Natural killer cell (primary cell): ENCODE measurements around the gene MRPS34. TPM values are rescaled to one million over a fixed set of nuclear protein-coding genes. Genes with fewer than 3 reads are reported as not detected.
A peak's percentile ranks its signal among the peaks of the same experiment; 100 is the strongest.

ENCODE experiments used
- ATAC-seq, 3 donors: fragments of 150-1000 bp in 2 of 3; fragments of 200-7000 bp in 1 of 3; cut with Tn5 transposase; 1 replicate in 1 of 3; 2 replicates in 2 of 3; pipeline ENCODE4 v1.10.0; 2021; ENCODE audit warnings: mild to moderate bottlenecking in 2 of 3, moderate library complexity in 2 of 3
- DNase-seq, 2 donors: peaks; one replicate each; pipeline versions ENCODE4 v3.0.0 to v3.0.0-alpha.2; 2013 to 2021; ENCODE audit warnings: mixed read lengths in 1 of 2
- H3K27ac ChIP-seq: one replicate; pipeline ENCODE4 v1.5.1; 2013; ENCODE audit warnings: mild to moderate bottlenecking, low read length
- H3K27me3 ChIP-seq: one replicate; pipeline ENCODE4 v1.6.1; 2013; ENCODE audit warnings: low read length; ENCODE audit not compliant: control insufficient read depth, insufficient read depth
- H3K36me3 ChIP-seq: one replicate; pipeline ENCODE4 v1.6.1; 2013; ENCODE audit warnings: low read length; ENCODE audit not compliant: control insufficient read depth, insufficient read depth
- H3K4me1 ChIP-seq: one replicate; pipeline ENCODE4 v1.6.1; 2013; ENCODE audit warnings: low read length; ENCODE audit not compliant: control insufficient read depth, insufficient read depth
- H3K4me3 ChIP-seq: one replicate; pipeline ENCODE4 v1.5.1; 2013; ENCODE audit warnings: low read length
- H3K9me3 ChIP-seq: one replicate; pipeline ENCODE4 v1.6.1; 2013; ENCODE audit warnings: low read length; ENCODE audit not compliant: control insufficient read depth, insufficient read depth
- H3K27ac Mint-ChIP-seq, 2 donors: one replicate each; pipeline ENCODE4 v1.8.0; 2022; ENCODE audit warnings: mild to moderate bottlenecking in 2 of 2, mixed read lengths in 2 of 2, moderate library complexity in 1 of 2
- H3K27me3 Mint-ChIP-seq, 2 donors: one replicate each; pipeline ENCODE4 v1.8.0; 2022; ENCODE audit warnings: low read depth in 2 of 2, mixed read lengths in 2 of 2
- H3K36me3 Mint-ChIP-seq: one replicate; pipeline ENCODE4 v1.8.0; 2022; ENCODE audit warnings: mixed read lengths
- H3K4me1 Mint-ChIP-seq, 2 donors: one replicate each; pipeline ENCODE4 v1.8.0; 2022; ENCODE audit warnings: mixed read lengths in 2 of 2
- H3K4me3 Mint-ChIP-seq: one replicate; pipeline ENCODE4 v1.8.0; 2022; ENCODE audit warnings: mild to moderate bottlenecking, moderate library complexity, mixed read lengths
- H3K9me3 Mint-ChIP-seq, 2 donors: one replicate each; pipeline ENCODE4 v1.8.0; 2022; ENCODE audit warnings: mixed read lengths in 2 of 2
- CTCF ChIP-seq: fragments of 200-600 bp; IDR thresholded peaks from one replicate; pipeline ENCODE4 v1.8.0; 2022; ENCODE audit warnings: antibody characterized with exemption
- WGBS: methylation state at CpG from one replicate; pipeline ENCODE4 v1.1.7; 2013; ENCODE audit warnings: missing lambda C conversion rate; ENCODE audit not compliant: insufficient coverage; 5-methylcytosine and 5-hydroxymethylcytosine counted together
- intact Hi-C: fragments of 100-400 bp; cut with micrococcal nuclease; formaldehyde crosslinking; loops from one replicate; pipeline ENCODE4 v1.14.2; 2022
- total RNA-seq, 4 donors: library from RNA; stranded (reverse); fragments of 120-200 nt in 1 of 4; gene quantifications; one replicate each; pipeline versions ENCODE4 v1.2.3 to v1.2.4, GENCODE V29; 2013 to 2022

The MRPS34 gene
- total RNA-seq, 3 donors from 2014 or later (not counting 1 experiment from before 2014, with no cell fraction given): 26.5 to 42.0 (median 41.4) TPM

- ATAC-seq (no peak), DNase-seq (no peak)
- Mint-ChIP-seq H3K27me3 (no peaks in the 10 kb centered on the region), H3K4me3 (no peak overlapping the region), H3K4me1 (peaks cover 6 to 17% of the 10 kb centered on the region in 2 donors), H3K9me3 (no peaks in the 10 kb centered on the region), H3K36me3 (no peaks in the 10 kb centered on the region), H3K27ac (no peak overlapping the region)
- intact Hi-C loops: no loop called here
- Histone ChIP-seq H3K36me3 (peaks cover 20% of the 10 kb centered on the region), H3K4me1 (peaks cover 22% of the 10 kb centered on the region), H3K27ac (no peak overlapping the region), H3K9me3 (no peaks in the 10 kb centered on the region), H3K4me3 (no peak overlapping the region), H3K27me3 (no peaks in the 10 kb centered on the region)
- 97% methylated on average over 44 of the region's 44 CpGs for WGBS
- no peak for TF ChIP-seq CTCF
These were observed 14.6 kb upstream of the MRPS34 start for GRCh38 chr16:1787322-1788094.

GRCh38 chr16:1787056-1787321, 14.1 kb upstream of the MRPS34 start:
- no peak for ATAC-seq
- Mint-ChIP-seq H3K27ac (no peak overlapping the region), H3K36me3 (no peaks in the 10 kb centered on the region), H3K27me3 (no peaks in the 10 kb centered on the region), H3K9me3 (no peaks in the 10 kb centered on the region), H3K4me3 (no peak overlapping the region), H3K4me1 (peaks cover 6 to 18% of the 10 kb centered on the region in 2 donors)
- Histone ChIP-seq H3K9me3 (no peaks in the 10 kb centered on the region), H3K4me3 (no peak overlapping the region), H3K27ac (no peak overlapping the region), H3K27me3 (no peaks in the 10 kb centered on the region), H3K36me3 (peaks cover 20% of the 10 kb centered on the region), H3K4me1 (peaks cover 22% of the 10 kb centered on the region)
- intact Hi-C loops: no loop called here
- no peak for TF ChIP-seq CTCF
- 93% methylated on average over 6 of the region's 6 CpGs for WGBS
- DNase-seq: no peak

- H3K27ac Mint-ChIP-seq: no peak overlapping the region
- intact Hi-C loops: no loop called here
- 94% methylated on average over 51 of the region's 51 CpGs for WGBS
These were observed 13.5 kb upstream of the MRPS34 start for GRCh38 chr16:1786242-1787055.

More at GRCh38 chr16:1786242-1787055, 13.5 kb upstream of the MRPS34 start:
- Mint-ChIP-seq H3K4me3 (no peak overlapping the region), H3K27me3 (no peaks in the 10 kb centered on the region), H3K36me3 (no peaks in the 10 kb centered on the region), H3K9me3 (no peaks in the 10 kb centered on the region), H3K4me1 (peaks cover 11 to 23% of the 10 kb centered on the region in 2 donors)
- peaks cover 20% of the 10 kb centered on the region for H3K36me3 ChIP-seq
- no peak overlapping the region for H3K27ac ChIP-seq
- DNase-seq (peak in 1 of 2 donors; percentile 13), ATAC-seq (no peak)
- H3K4me1 ChIP-seq: peaks cover 27% of the 10 kb centered on the region
- H3K9me3 ChIP-seq: no peaks in the 10 kb centered on the region
- TF ChIP-seq CTCF: no peak
- no peak overlapping the region for H3K4me3 ChIP-seq
- no peaks in the 10 kb centered on the region for H3K27me3 ChIP-seq
